ENCODE data around the gene EPS15.
"Not testable (repeated sequence)": the region's sequence is repeated elsewhere in the genome, so short reads cannot be mapped to it uniquely, and the experiment has no call there.

The EPS15 gene

GRCh38 chr1:51519048-51519864 is at the start of gene EPS15:
EPS15 (minus strand) TSS chr1:51519266; CDS start chr1:51519231, 35 bp downstream.
- peak; percentile 65 to 83 for DNase-seq

- DNase-seq: no peak
Observed at GRCh38 chr1:51568231-51568935, 49.3 kb upstream of the EPS15 start.

- DNase-seq: no peak
Observed at GRCh38 chr1:51567653-51568052, 48.6 kb upstream of the EPS15 start.

- DNase-seq: no peak
Observed at GRCh38 chr1:51566260-51566659, 47.2 kb upstream of the EPS15 start.

- no peak for DNase-seq
Observed at GRCh38 chr1:51565009-51565408, 45.9 kb upstream of the EPS15 start.

- DNase-seq: no peak
Observed at GRCh38 chr1:51564124-51564523, 45.1 kb upstream of the EPS15 start.

GRCh38 chr1:51561702-51562101 is 42.6 kb upstream of the EPS15 start:
- no peak for DNase-seq

GRCh38 chr1:51560895-51561294 is 41.8 kb upstream of the EPS15 start:
- DNase-seq: not testable (repeated sequence)

- no peak for DNase-seq
Observed at GRCh38 chr1:51560034-51560433, 41.0 kb upstream of the EPS15 start.

- DNase-seq: no peak
Observed at GRCh38 chr1:51559501-51559900, 40.4 kb upstream of the EPS15 start.

- DNase-seq: no peak
Observed at GRCh38 chr1:51559064-51559500, 40.0 kb upstream of the EPS15 start.

GRCh38 chr1:51558375-51558924 is 39.4 kb upstream of the EPS15 start:
- no peak for DNase-seq

GRCh38 chr1:51557168-51557567 is 38.1 kb upstream of the EPS15 start:
- DNase-seq: no peak

- DNase-seq: no peak
Observed at GRCh38 chr1:51555866-51556619, 37.0 kb upstream of the EPS15 start.

- DNase-seq: no peak
Observed at GRCh38 chr1:51553911-51554310, 34.8 kb upstream of the EPS15 start.

- DNase-seq: no peak
Observed at GRCh38 chr1:51552929-51553807, 34.1 kb upstream of the EPS15 start.

- DNase-seq: no peak
Observed at GRCh38 chr1:51551848-51552296, 32.8 kb upstream of the EPS15 start.

GRCh38 chr1:51551081-51551480 is 32.0 kb upstream of the EPS15 start:
- DNase-seq: no peak

GRCh38 chr1:51549901-51550300 is 30.8 kb upstream of the EPS15 start:
- no peak for DNase-seq

GRCh38 chr1:51549016-51549619 is 30.1 kb upstream of the EPS15 start:
- DNase-seq: peak in 1 of 2 donors; percentile 90

GRCh38 chr1:51543858-51544257 is 24.8 kb upstream of the EPS15 start:
- DNase-seq: no peak

Measured in bone marrow (tissue), 2 donors.